ENCODE data around the gene ENG.
A peak's percentile ranks its signal among the peaks of the same experiment; 100 is the strongest.

The ENG gene

GRCh38 chr9:127876026-127876763 lies 21.7 kb upstream of the ENG start:
- H3K9me3 ChIP-seq (ENCODE audit: severe bottlenecking), result no peaks in the 10 kb centered on the region
- no peak for DNase-seq
- peaks cover 34% of the 10 kb centered on the region for H3K36me3 ChIP-seq
- peak overlapping the region; percentile 23 for H3K27ac ChIP-seq
- no peaks in the 10 kb centered on the region for H3K27me3 ChIP-seq (ENCODE audit: insufficient read depth, low read depth, severe bottlenecking)
- H3K4me3 ChIP-seq (ENCODE audit: low read depth, low read length), result no peak overlapping the region
- no peak for TF ChIP-seq CTCF (IDR thresholded peaks at IDR 0.05; ENCODE audit: low read depth, low read length)

GRCh38 chr9:127875306-127875966 lies 21.0 kb upstream of the ENG start:
- Histone ChIP-seq H3K9me3 (ENCODE audit: severe bottlenecking) (no peaks in the 10 kb centered on the region), H3K27ac (peak overlapping the region; percentile 23; the same call in 1 of the 2 replicates), H3K36me3 (peaks cover 40% of the 10 kb centered on the region), H3K27me3 (ENCODE audit: insufficient read depth, low read depth, severe bottlenecking) (no peaks in the 10 kb centered on the region), H3K4me3 (ENCODE audit: low read depth, low read length) (no peak overlapping the region)
- TF ChIP-seq CTCF (IDR thresholded peaks at IDR 0.05; ENCODE audit: low read depth, low read length), result no peak
- no peak for DNase-seq

GRCh38 chr9:127874301-127875221 lies 20.1 kb upstream of the ENG start:
- Histone ChIP-seq H3K36me3 (peaks cover 43% of the 10 kb centered on the region), H3K4me3 (ENCODE audit: low read depth, low read length) (no peak overlapping the region), H3K27ac (no peak overlapping the region), H3K9me3 (ENCODE audit: severe bottlenecking) (no peaks in the 10 kb centered on the region), H3K27me3 (ENCODE audit: insufficient read depth, low read depth, severe bottlenecking) (no peaks in the 10 kb centered on the region)
- no peak for DNase-seq
- TF ChIP-seq CTCF (IDR thresholded peaks at IDR 0.05; ENCODE audit: low read depth, low read length), result no peak

- Histone ChIP-seq H3K9me3 (ENCODE audit: severe bottlenecking) (no peaks in the 10 kb centered on the region), H3K4me3 (ENCODE audit: low read depth, low read length) (no peak overlapping the region), H3K27ac (no peak overlapping the region; the same call in 1 of the 2 replicates), H3K27me3 (ENCODE audit: insufficient read depth, low read depth, severe bottlenecking) (no peaks in the 10 kb centered on the region), H3K36me3 (peaks cover 47% of the 10 kb centered on the region)
- TF ChIP-seq CTCF (IDR thresholded peaks at IDR 0.05; ENCODE audit: low read depth, low read length), result no peak
- no peak for DNase-seq
Measured at GRCh38 chr9:127873886-127874285, 19.4 kb upstream of the ENG start.

GRCh38 chr9:127873223-127873691 lies 18.8 kb upstream of the ENG start:
- TF ChIP-seq CTCF (IDR thresholded peaks at IDR 0.05; ENCODE audit: low read depth, low read length), result no peak
- peaks cover 54% of the 10 kb centered on the region for H3K36me3 ChIP-seq
- DNase-seq, result no peak

More at GRCh38 chr9:127873223-127873691, 18.8 kb upstream of the ENG start:
- H3K9me3 ChIP-seq (ENCODE audit: severe bottlenecking), result no peaks in the 10 kb centered on the region
- H3K4me3 ChIP-seq (ENCODE audit: low read depth, low read length), result no peak overlapping the region
- peak overlapping the region; percentile 16 for H3K27ac ChIP-seq
- H3K27me3 ChIP-seq (ENCODE audit: insufficient read depth, low read depth, severe bottlenecking), result no peaks in the 10 kb centered on the region

Data from WERI-Rb-1 (cell line).